Small intestine (tissue), 7 donors: ENCODE results near the gene LRRTM4. TPM values are rescaled to one million over a fixed set of nuclear protein-coding genes. Genes with fewer than 3 reads are reported as not detected.

ENCODE experiments used
- DNase-seq, 2 donors: peaks; one replicate each; pipeline versions ENCODE4 v3.0.0 to v3.0.0-alpha.2; 2013
- FAIRE-seq: peaks from 2 replicates; lab custom pipeline; 2012; peaks lifted over from hg19 to GRCh38; lab: Jason Lieb, UNC
- H3K27ac ChIP-seq, 3 donors: one replicate each; pipeline ENCODE4 v1.5.1; 2013; ENCODE audit warnings: low read length in 2 of 3, mild to moderate bottlenecking in 2 of 3, control low read depth in 1 of 3, inconsistent platforms in 1 of 3, low read depth in 1 of 3, moderate library complexity in 1 of 3
- H3K27me3 ChIP-seq, 3 donors: one replicate each; pipeline ENCODE4 v1.6.1; 2013; ENCODE audit warnings: low read length in 3 of 3, inconsistent platforms in 1 of 3; ENCODE audit not compliant: control insufficient read depth in 3 of 3, insufficient read depth in 3 of 3
- H3K36me3 ChIP-seq, 3 donors: one replicate each; pipeline ENCODE4 v1.6.1; 2013; ENCODE audit warnings: low read length in 3 of 3, inconsistent platforms in 1 of 3, low read depth in 1 of 3, mild to moderate bottlenecking in 1 of 3, moderate library complexity in 1 of 3; ENCODE audit not compliant: control insufficient read depth in 3 of 3, insufficient read depth in 2 of 3
- H3K4me1 ChIP-seq, 3 donors: one replicate each; pipeline ENCODE4 v1.6.1; 2013; ENCODE audit warnings: low read length in 2 of 3, inconsistent platforms in 1 of 3, low read depth in 1 of 3, mild to moderate bottlenecking in 1 of 3, moderate library complexity in 1 of 3; ENCODE audit not compliant: control insufficient read depth in 3 of 3, insufficient read depth in 2 of 3
- H3K4me3 ChIP-seq, 3 donors: one replicate each; pipeline ENCODE4 v1.5.1; 2013; ENCODE audit warnings: low read length in 3 of 3, control low read depth in 1 of 3, inconsistent platforms in 1 of 3, low read depth in 1 of 3, mild to moderate bottlenecking in 1 of 3, moderate library complexity in 1 of 3
- H3K9me3 ChIP-seq, 2 donors: one replicate each; pipeline ENCODE4 v1.6.1; 2013; ENCODE audit warnings: low read depth in 1 of 2, low read length in 1 of 2; ENCODE audit not compliant: control insufficient read depth in 2 of 2, insufficient read depth in 1 of 2
- WGBS, 3 donors: extraction: QIAGEN DNeasy Blood & Tissue Kit; methylation state at CpG; one replicate each; pipeline ENCODE4 v1.1.7; 2013; 5-methylcytosine and 5-hydroxymethylcytosine counted together
- polyA plus RNA-seq, 4 donors: library from polyadenylated mRNA; stranded (reverse) in 3 of 4; unstranded in 1 of 4; fragments of 200-250 nt in 3 of 4; fragments of 120-200 nt in 1 of 4; gene quantifications; one replicate each; pipeline versions ENCODE4 v1.2.1 to v1.2.3, GENCODE V29; 2013
- donor health status: healthy with polysubstance abuse.
- donor health status: control.
- donor health status: control.
- donor health status: Bipolar disorder and iron deficiency.
- donor health status: healthy.

Gene LRRTM4
- polyA plus RNA-seq, 4 donors, result 0.07 to 0.09 TPM; not detected in 2

- no peaks in the 10 kb centered on the region for H3K36me3 ChIP-seq
- H3K27me3 ChIP-seq, result no peaks in the 10 kb centered on the region
- H3K27ac ChIP-seq, result no peak overlapping the region
- DNase-seq (no peak), FAIRE-seq (no peak)
- no peaks in the 10 kb centered on the region for H3K4me1 ChIP-seq
- WGBS, 3 donors, result 57 to 68% (median 68%) methylated on average over 2 of the region's 2 CpGs
- no peaks in the 10 kb centered on the region for H3K9me3 ChIP-seq
- H3K4me3 ChIP-seq, result no peak overlapping the region
Measured at GRCh38 chr2:77294474-77294873, 227.7 kb downstream of the LRRTM4 start.

- FAIRE-seq (no peak), DNase-seq (no peak)
- Histone ChIP-seq H3K4me1 (no peaks in the 10 kb centered on the region), H3K27ac (no peak overlapping the region), H3K4me3 (no peak overlapping the region), H3K36me3 (no peaks in the 10 kb centered on the region), H3K27me3 (no peaks in the 10 kb centered on the region), H3K9me3 (no peaks in the 10 kb centered on the region)
- whole genome bisulfite sequencing, 3 donors, result 20 to 55% (median 28%) methylated on average over 1 of the region's 1 CpG
Measured at GRCh38 chr2:77284353-77284752, 237.8 kb downstream of the LRRTM4 start.

- DNase-seq, result no peak
- no peak for FAIRE-seq
- 92 to 94% (median 93%) methylated on average over 5 of the region's 5 CpGs for WGBS, 3 donors
- H3K27me3 ChIP-seq, result no peaks in the 10 kb centered on the region
- H3K27ac ChIP-seq, result no peak overlapping the region
- no peaks in the 10 kb centered on the region for H3K4me1 ChIP-seq
- no peak overlapping the region for H3K4me3 ChIP-seq
- H3K36me3 ChIP-seq, result no peaks in the 10 kb centered on the region
- H3K9me3 ChIP-seq, result peaks cover 0 to 7% of the 10 kb centered on the region in 2 donors
Measured at GRCh38 chr2:77271262-77271661, 250.9 kb downstream of the LRRTM4 start.

- Histone ChIP-seq H3K36me3 (no peaks in the 10 kb centered on the region), H3K4me3 (no peak overlapping the region), H3K9me3 (peaks cover 0 to 7% of the 10 kb centered on the region in 2 donors), H3K4me1 (no peaks in the 10 kb centered on the region), H3K27me3 (no peaks in the 10 kb centered on the region), H3K27ac (no peak overlapping the region)
- FAIRE-seq (no peak), DNase-seq (peak in 1 of 2 donors; percentile 1)
- WGBS, 3 donors, result 42 to 80% (median 44%) methylated on average over 3 of the region's 3 CpGs
Measured at GRCh38 chr2:77270433-77270832, 251.7 kb downstream of the LRRTM4 start.

- DNase-seq, result no peak
- WGBS, 3 donors, result 75 to 84% (median 83%) methylated on average over 3 of the region's 3 CpGs
- Histone ChIP-seq H3K27ac (no peak overlapping the region), H3K27me3 (no peaks in the 10 kb centered on the region), H3K9me3 (peaks cover 0 to 7% of the 10 kb centered on the region in 2 donors), H3K4me3 (no peak overlapping the region), H3K4me1 (no peaks in the 10 kb centered on the region), H3K36me3 (no peaks in the 10 kb centered on the region)
- no peak for FAIRE-seq
Measured at GRCh38 chr2:77268626-77269025, 253.6 kb downstream of the LRRTM4 start.

- FAIRE-seq, result no peak
- DNase-seq, result no peak
- Histone ChIP-seq H3K36me3 (no peaks in the 10 kb centered on the region), H3K27ac (no peak overlapping the region), H3K4me1 (no peaks in the 10 kb centered on the region), H3K9me3 (no peaks in the 10 kb centered on the region), H3K4me3 (no peak overlapping the region), H3K27me3 (no peaks in the 10 kb centered on the region)
Measured at GRCh38 chr2:77232909-77233425, 289.2 kb downstream of the LRRTM4 start.

GRCh38 chr2:77228391-77228790, 293.8 kb downstream of the LRRTM4 start:
- no peaks in the 10 kb centered on the region for H3K4me1 ChIP-seq
- 69 to 76% (median 75%) methylated on average over 1 of the region's 1 CpG for WGBS, 3 donors
- no peak overlapping the region for H3K27ac ChIP-seq
- H3K36me3 ChIP-seq, result no peaks in the 10 kb centered on the region
- H3K9me3 ChIP-seq, result no peaks in the 10 kb centered on the region
- DNase-seq (no peak), FAIRE-seq (no peak)
- no peak overlapping the region for H3K4me3 ChIP-seq
- H3K27me3 ChIP-seq, result no peaks in the 10 kb centered on the region

GRCh38 chr2:77210725-77211124, 311.5 kb downstream of the LRRTM4 start:
- H3K27ac ChIP-seq, result no peak overlapping the region
- no peaks in the 10 kb centered on the region for H3K36me3 ChIP-seq
- no peak overlapping the region for H3K4me3 ChIP-seq
- H3K27me3 ChIP-seq, result no peaks in the 10 kb centered on the region
- WGBS, 3 donors, result 64 to 79% (median 76%) methylated on average over 3 of the region's 3 CpGs
- H3K4me1 ChIP-seq, result no peaks in the 10 kb centered on the region
- no peak for FAIRE-seq
- no peaks in the 10 kb centered on the region for H3K9me3 ChIP-seq
- DNase-seq, result no peak

GRCh38 chr2:77207331-77207730, 314.8 kb downstream of the LRRTM4 start:
- H3K4me1 ChIP-seq, result no peaks in the 10 kb centered on the region
- no peak overlapping the region for H3K27ac ChIP-seq
- FAIRE-seq (no peak), DNase-seq (no peak)
- H3K27me3 ChIP-seq, result no peaks in the 10 kb centered on the region
- H3K9me3 ChIP-seq, result no peaks in the 10 kb centered on the region
- WGBS, 3 donors, result 74 to 84% (median 83%) methylated on average over 1 of the region's 1 CpG
- H3K36me3 ChIP-seq, result no peaks in the 10 kb centered on the region
- no peak overlapping the region for H3K4me3 ChIP-seq
